ENCODE results near the gene SEPTIN8. TPM values are rescaled to one million over a fixed set of nuclear protein-coding genes. Genes with fewer than 3 reads are reported as not detected.
A peak's percentile ranks its signal among the peaks of the same experiment; 100 is the strongest.

The SEPTIN8 gene
- total RNA-seq, 2 donors from 2014 or later, result 16.2 to 30.4 TPM

DNA sequence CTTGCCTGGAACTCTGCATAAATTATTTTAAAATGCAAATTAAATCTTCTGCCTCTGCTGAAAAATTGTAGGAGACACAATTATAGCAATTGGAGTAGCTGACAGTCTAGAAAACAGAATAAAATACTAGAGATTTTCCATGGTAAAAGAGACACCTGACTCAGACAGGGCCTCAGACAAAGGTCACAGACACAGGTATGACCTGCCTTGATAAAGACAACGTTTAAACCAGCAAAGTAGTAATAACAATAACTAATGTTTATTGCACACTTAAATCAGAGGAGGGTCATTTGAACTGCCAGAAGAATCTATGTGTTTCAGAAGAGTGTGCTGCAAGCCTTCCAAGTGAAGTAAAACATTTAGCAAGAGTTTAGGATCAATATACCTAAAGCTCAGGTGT is 40.0 kb upstream of the SEPTIN8 start:
- Mint-ChIP-seq H3K4me1 (ENCODE audit: low read depth in 2 of 2) (peaks cover 9 to 15% of the 10 kb centered on the region in 2 donors), H3K27me3 (peaks cover 28 to 33% of the 10 kb centered on the region in 2 donors), H3K9me3 (no peaks in the 10 kb centered on the region), H3K4me3 (no peak overlapping the region), H3K27ac (no peak overlapping the region), H3K36me3 (no peaks in the 10 kb centered on the region)
- no peak for DNase-seq (ENCODE audit: low spot score)
- ATAC-seq, result no peak

DNA sequence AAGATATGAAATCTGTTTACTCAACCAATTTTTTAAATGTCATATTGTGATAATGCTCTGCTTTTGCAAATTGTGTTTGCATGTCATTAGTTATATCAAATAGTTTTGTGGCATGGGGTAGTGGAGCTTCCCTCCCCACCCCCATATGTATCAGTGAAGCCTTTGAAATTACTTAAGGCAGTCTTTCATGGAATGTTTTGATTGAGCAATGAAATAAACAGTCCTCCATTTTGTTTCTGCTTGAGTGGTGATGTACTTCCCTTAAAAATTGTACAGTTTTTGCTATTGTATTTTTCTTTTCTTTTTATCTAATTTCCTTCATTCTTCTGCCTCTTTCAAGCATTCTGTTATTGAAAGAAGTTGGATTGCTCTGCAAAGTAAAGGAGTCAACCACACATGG is 39.5 kb upstream of the SEPTIN8 start:
- peaks cover 9 to 15% of the 10 kb centered on the region in 2 donors for H3K4me1 Mint-ChIP-seq (ENCODE audit: low read depth in 2 of 2)
- DNase-seq (ENCODE audit: low spot score) (no peak), ATAC-seq (no peak)
- H3K27ac Mint-ChIP-seq, result no peak overlapping the region
- no peaks in the 10 kb centered on the region for H3K36me3 Mint-ChIP-seq
- no peak overlapping the region for H3K4me3 Mint-ChIP-seq
- H3K27me3 Mint-ChIP-seq, result peaks cover 27 to 34% of the 10 kb centered on the region in 2 donors
- no peaks in the 10 kb centered on the region for H3K9me3 Mint-ChIP-seq

DNA sequence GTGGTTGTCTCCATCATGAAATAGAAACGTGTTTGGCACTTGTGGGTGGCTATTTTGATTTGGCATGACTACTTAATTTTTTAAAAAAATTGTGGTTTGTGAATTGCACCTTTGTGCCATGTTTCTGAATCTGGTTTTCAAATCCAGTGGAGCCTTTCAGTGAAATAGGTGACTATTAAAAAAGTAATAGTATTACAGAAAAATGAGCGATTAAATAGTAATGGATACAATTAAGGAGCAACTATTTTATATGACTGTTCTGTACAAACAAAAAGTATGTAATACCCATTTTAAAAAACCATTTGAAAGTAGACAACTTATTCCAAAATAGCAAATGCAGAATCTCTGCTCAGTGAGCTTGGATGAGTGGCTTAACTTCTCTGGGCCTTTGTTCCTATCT is 39.0 kb upstream of the SEPTIN8 start:
- Mint-ChIP-seq H3K27ac (no peak overlapping the region), H3K27me3 (peaks cover 27 to 38% of the 10 kb centered on the region in 2 donors)
- DNase-seq (ENCODE audit: low spot score), result no peak

DNA sequence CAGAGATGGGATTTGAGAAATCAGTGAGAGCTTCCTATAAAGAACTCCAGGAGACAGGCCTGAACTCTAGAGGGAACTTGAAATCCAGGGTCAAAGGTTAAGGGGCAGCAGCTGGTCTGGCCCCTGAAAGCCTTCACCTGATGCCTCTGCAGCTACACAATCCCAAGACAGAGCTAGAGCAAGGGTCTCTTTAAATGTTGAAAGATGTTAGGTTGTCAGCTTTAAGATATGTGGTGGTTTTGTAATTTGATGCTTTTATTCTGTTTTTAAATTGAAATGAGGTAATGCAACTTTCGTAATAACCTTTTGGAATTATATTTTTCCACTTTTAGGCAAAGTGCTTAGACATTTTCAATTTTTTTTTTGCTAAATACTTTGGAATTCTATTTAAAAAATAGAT is 38.4 kb upstream of the SEPTIN8 start:
- DNase-seq (ENCODE audit: low spot score) (no peak), ATAC-seq (no peak)
- Mint-ChIP-seq H3K27ac (no peak overlapping the region), H3K9me3 (no peaks in the 10 kb centered on the region), H3K4me3 (no peak overlapping the region), H3K27me3 (peaks cover 31 to 43% of the 10 kb centered on the region in 2 donors), H3K4me1 (ENCODE audit: low read depth in 2 of 2) (peaks cover 9 to 15% of the 10 kb centered on the region in 2 donors), H3K36me3 (no peaks in the 10 kb centered on the region)

More for the DNA sequence above, 39.0 kb upstream of the SEPTIN8 start:
- peaks cover 9 to 15% of the 10 kb centered on the region in 2 donors for H3K4me1 Mint-ChIP-seq (ENCODE audit: low read depth in 2 of 2)
- H3K4me3 Mint-ChIP-seq, result no peak overlapping the region
- no peaks in the 10 kb centered on the region for H3K36me3 Mint-ChIP-seq
- ATAC-seq, result no peak
- H3K9me3 Mint-ChIP-seq, result no peaks in the 10 kb centered on the region

- H3K9me3 Mint-ChIP-seq, result no peaks in the 10 kb centered on the region
- H3K4me1 Mint-ChIP-seq (ENCODE audit: low read depth in 2 of 2), result peaks cover 9 to 11% of the 10 kb centered on the region in 2 donors
- ATAC-seq, result peak in 1 of 2 donors; percentile 6
- no peak overlapping the region for H3K27ac Mint-ChIP-seq
- peak overlapping the region; percentile 50 for H3K4me3 Mint-ChIP-seq
- no peak for DNase-seq (ENCODE audit: low spot score)
- H3K36me3 Mint-ChIP-seq, result no peaks in the 10 kb centered on the region
- peaks cover 32 to 45% of the 10 kb centered on the region in 2 donors for H3K27me3 Mint-ChIP-seq
Measured at GRCh38 chr5:132814503-132815294, 37.7 kb upstream of the SEPTIN8 start.

DNA sequence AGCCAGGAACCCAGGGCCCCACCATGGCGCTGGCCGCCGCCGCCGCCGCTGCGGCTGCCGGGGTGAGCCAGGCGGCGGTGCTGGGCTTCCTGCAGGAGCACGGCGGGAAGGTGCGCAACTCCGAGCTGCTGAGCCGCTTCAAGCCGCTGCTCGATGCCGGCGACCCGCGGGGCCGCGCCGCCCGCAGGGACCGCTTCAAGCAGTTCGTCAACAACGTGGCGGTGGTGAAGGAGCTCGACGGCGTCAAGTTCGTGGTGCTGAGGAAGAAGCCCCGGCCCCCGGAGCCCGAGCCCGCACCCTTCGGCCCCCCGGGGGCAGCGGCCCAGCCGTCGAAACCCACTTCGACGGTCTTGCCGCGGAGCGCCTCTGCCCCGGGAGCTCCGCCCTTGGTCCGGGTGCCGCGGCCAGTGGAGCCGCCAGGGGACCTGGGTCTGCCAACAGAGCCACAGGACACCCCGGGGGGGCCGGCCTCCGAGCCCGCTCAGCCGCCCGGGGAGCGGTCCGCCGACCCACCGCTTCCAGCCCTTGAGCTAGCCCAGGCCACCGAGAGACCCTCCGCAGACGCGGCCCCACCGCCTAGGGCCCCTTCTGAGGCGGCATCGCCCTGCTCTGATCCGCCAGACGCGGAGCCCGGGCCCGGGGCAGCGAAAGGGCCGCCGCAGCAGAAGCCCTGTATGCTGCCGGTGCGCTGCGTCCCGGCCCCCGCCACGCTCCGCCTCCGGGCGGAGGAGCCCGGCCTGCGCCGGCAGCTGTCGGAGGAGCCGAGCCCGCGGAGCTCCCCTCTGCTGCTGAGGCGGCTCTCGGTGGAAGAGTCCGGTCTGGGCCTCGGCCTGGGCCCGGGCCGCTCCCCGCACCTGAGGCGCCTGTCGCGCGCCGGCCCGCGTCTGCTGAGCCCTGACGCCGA is 36.8 kb upstream of the SEPTIN8 start:
- no peak overlapping the region for H3K4me3 Mint-ChIP-seq
- H3K9me3 Mint-ChIP-seq, result no peaks in the 10 kb centered on the region
- peaks cover 31 to 45% of the 10 kb centered on the region in 2 donors for H3K27me3 Mint-ChIP-seq
- H3K36me3 Mint-ChIP-seq, result no peaks in the 10 kb centered on the region
- DNase-seq (ENCODE audit: low spot score), result no peak
- H3K27ac Mint-ChIP-seq, result no peak overlapping the region
- ATAC-seq, result peak; percentile 65 to 67
- H3K4me1 Mint-ChIP-seq (ENCODE audit: low read depth in 2 of 2), result peaks cover 7 to 9% of the 10 kb centered on the region in 2 donors

DNA sequence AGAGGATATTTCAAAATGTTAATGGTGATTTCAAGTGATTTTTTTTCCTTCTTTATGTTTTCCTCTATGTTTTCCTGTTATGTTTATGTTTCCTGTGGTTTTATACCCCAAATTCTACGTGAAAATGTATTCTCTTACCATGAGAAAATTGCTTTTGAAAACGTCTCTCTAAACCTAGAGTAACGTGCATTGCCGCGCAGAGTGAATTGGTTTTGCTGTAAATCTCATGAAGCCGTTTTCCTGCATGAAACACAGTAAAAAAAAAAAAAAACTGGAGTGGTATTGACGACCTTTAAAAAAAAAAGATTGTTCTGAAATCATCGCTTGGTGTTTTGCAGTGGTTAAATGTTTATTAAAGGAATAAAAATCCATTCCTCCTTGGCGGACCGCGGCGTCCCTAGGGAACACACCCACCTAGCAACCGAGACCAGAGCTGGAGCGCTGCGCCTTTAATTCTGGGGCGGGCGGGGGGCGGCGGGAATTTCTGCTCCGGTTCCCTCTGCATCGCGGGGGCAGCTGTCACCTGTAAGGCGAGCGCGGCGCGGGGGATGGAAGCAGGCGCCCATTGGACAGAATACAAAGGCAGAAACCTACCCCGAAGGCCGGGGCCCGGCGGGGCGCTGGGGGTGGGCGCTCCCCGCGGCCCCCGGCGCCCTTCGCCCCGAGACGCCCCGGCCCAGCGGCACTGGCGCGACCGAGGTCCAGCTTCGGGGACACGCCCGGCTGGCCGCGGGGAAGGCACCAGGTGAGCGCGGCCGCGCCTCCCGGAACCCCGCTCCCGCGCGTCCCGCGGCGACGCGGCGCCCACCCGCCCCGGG is 36.0 kb upstream of the SEPTIN8 start, which contains the start of gene SOWAHA:
TSS of gene SOWAHA (plus strand) at position 522 of the 818 bp plus-strand sequence. CDS start 320 bp downstream, outside the sequence.
- Mint-ChIP-seq H3K4me3 (peak within 1 kb of the TSS; percentile 11), H3K36me3 (no peaks in the 10 kb centered on the region), H3K9me3 (no peaks in the 10 kb centered on the region), H3K4me1 (ENCODE audit: low read depth in 2 of 2) (peaks cover 7 to 9% of the 10 kb centered on the region in 2 donors), H3K27me3 (peaks cover 26 to 47% of the 10 kb centered on the region in 2 donors), H3K27ac (no peak within 1 kb of the TSS)
- DNase-seq (ENCODE audit: low spot score) (no peak), ATAC-seq (no peak)

GRCh38 chr5:132812123-132812765 is 35.2 kb upstream of the SEPTIN8 start:
- no peak for DNase-seq (ENCODE audit: low spot score)
- Mint-ChIP-seq H3K36me3 (no peaks in the 10 kb centered on the region), H3K27me3 (peaks cover 29 to 51% of the 10 kb centered on the region in 2 donors), H3K4me3 (peak overlapping the region; percentile 11), H3K9me3 (no peaks in the 10 kb centered on the region), H3K4me1 (ENCODE audit: low read depth in 2 of 2) (peaks cover 7 to 9% of the 10 kb centered on the region in 2 donors), H3K27ac (no peak overlapping the region)
- ATAC-seq, result no peak

GRCh38 chr5:132810605-132811004 is 33.6 kb upstream of the SEPTIN8 start:
- ATAC-seq (no peak), DNase-seq (ENCODE audit: low spot score) (no peak)
- H3K4me3 Mint-ChIP-seq, result no peak overlapping the region
- H3K27me3 Mint-ChIP-seq, result peaks cover 29 to 55% of the 10 kb centered on the region in 2 donors
- peaks cover 7 to 9% of the 10 kb centered on the region in 2 donors for H3K4me1 Mint-ChIP-seq (ENCODE audit: low read depth in 2 of 2)
- no peaks in the 10 kb centered on the region for H3K36me3 Mint-ChIP-seq
- no peaks in the 10 kb centered on the region for H3K9me3 Mint-ChIP-seq
- H3K27ac Mint-ChIP-seq, result no peak overlapping the region

DNA sequence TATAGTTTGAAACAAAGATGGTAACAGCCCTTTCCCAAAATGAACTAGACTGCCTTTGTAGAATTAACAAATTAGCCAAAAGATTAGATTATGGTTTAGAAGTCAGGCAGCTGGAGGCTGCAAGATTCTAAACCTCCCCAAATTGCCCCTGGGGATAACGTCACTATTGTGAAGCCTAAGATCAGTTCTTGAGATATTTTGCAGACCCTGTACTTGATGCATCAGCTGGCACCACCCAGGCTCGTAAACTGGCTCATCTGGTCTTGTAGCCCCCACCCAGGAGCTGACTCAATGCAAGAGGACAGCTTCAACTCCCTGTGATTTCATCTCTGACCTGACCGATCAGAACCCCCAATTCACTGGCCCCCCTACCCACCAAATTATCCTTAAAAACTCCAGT is 31.8 kb upstream of the SEPTIN8 start:
- Mint-ChIP-seq H3K4me1 (ENCODE audit: low read depth in 2 of 2) (peaks cover 7 to 9% of the 10 kb centered on the region in 2 donors), H3K9me3 (no peaks in the 10 kb centered on the region), H3K27ac (no peak overlapping the region), H3K27me3 (peaks cover 37 to 70% of the 10 kb centered on the region in 2 donors), H3K36me3 (no peaks in the 10 kb centered on the region), H3K4me3 (no peak overlapping the region)
- ATAC-seq (no peak), DNase-seq (ENCODE audit: low spot score) (no peak)

GRCh38 chr5:132808448-132808847 is 31.4 kb upstream of the SEPTIN8 start:
- peaks cover 7 to 9% of the 10 kb centered on the region in 2 donors for H3K4me1 Mint-ChIP-seq (ENCODE audit: low read depth in 2 of 2)
- H3K36me3 Mint-ChIP-seq, result no peaks in the 10 kb centered on the region
- H3K9me3 Mint-ChIP-seq, result no peaks in the 10 kb centered on the region
- no peak for DNase-seq (ENCODE audit: low spot score)
- peaks cover 41 to 75% of the 10 kb centered on the region in 2 donors for H3K27me3 Mint-ChIP-seq
- H3K27ac Mint-ChIP-seq, result no peak overlapping the region
- no peak for ATAC-seq
- H3K4me3 Mint-ChIP-seq, result no peak overlapping the region

DNA sequence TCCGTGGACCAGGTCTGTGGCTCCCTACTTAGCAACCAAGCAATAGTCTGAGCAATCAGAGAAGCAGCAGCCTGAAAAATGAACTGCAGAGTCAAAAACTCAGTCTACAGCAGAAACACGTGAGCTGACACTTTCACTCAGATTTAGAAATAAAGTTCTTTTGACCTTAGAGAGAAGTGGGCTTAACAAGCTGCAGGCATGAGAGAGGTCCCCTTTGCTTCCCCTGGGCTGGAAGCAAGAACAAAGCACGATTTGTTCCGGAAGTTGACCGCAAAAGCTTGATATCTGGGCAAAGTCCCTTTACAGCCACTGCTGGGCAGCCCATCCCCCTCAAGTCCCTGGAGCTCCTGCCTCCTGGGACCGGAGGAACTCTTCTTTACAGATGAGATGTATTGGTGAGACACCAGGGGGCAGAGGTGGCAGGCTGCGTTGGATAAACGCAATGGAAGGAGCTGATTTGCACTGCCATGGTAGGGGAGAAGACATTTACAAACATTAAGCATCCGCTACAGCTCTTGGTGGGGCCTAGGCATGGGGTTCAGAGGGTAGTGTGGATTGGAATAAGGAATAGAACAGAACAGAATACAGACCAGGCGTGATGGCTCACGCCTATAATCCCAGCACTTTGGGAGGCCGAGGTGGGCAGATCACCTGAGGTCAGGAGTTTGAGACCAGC is 30.3 kb upstream of the SEPTIN8 start:
- Mint-ChIP-seq H3K27ac (no peak overlapping the region), H3K27me3 (peaks cover 40 to 76% of the 10 kb centered on the region in 2 donors), H3K4me3 (no peak overlapping the region), H3K9me3 (no peaks in the 10 kb centered on the region), H3K4me1 (ENCODE audit: low read depth in 2 of 2) (peaks cover 2% of the 10 kb centered on the region in 2 donors), H3K36me3 (no peaks in the 10 kb centered on the region)
- no peak for ATAC-seq
- DNase-seq (ENCODE audit: low spot score), result no peak
